Chondrocyte (in vitro differentiated cells): ENCODE results near the gene LRP1-AS. TPM values are rescaled to one million over a fixed set of nuclear protein-coding genes. Genes with fewer than 3 reads are reported as not detected.

ENCODE experiments used
- DNase-seq: peaks from one replicate; pipeline ENCODE4 v3.0.0; 2021; ENCODE audit warnings: mixed read lengths, low spot score
- H3K27ac Mint-ChIP-seq: one replicate; pipeline ENCODE4 v1.8.0; 2021; ENCODE audit warnings: mild to moderate bottlenecking, moderate library complexity, mixed read lengths; ENCODE audit not compliant: unreplicated experiment
- H3K27me3 Mint-ChIP-seq: 2 replicates; pipeline ENCODE4 v1.8.0; 2021; ENCODE audit warnings: low read depth, mixed read lengths
- H3K36me3 Mint-ChIP-seq: 2 replicates; pipeline ENCODE4 v1.8.0; 2021; ENCODE audit warnings: low read depth, mixed read lengths
- H3K4me1 Mint-ChIP-seq: 2 replicates; pipeline ENCODE4 v1.8.0; 2021; ENCODE audit warnings: low read depth, mild to moderate bottlenecking, mixed read lengths
- H3K4me3 Mint-ChIP-seq: one replicate; pipeline ENCODE4 v1.8.0; 2021; ENCODE audit warnings: mild to moderate bottlenecking, moderate library complexity, mixed read lengths; ENCODE audit not compliant: unreplicated experiment
- H3K9me3 Mint-ChIP-seq: 2 replicates; pipeline ENCODE4 v1.8.0; 2021; ENCODE audit warnings: low read depth, mixed read lengths
- total RNA-seq: library from RNA; stranded (reverse); gene quantifications from 3 replicates; pipeline ENCODE4 v1.2.1, GENCODE V29; 2021
- TF ChIP-seq, protein P1 (sequence below): fragments of 200-600 bp; sonication (generic); IDR thresholded peaks from 2 replicates; pipeline ENCODE4 v1.5.0; 2021; ENCODE audit warnings: antibody characterized with exemption, mild to moderate bottlenecking, moderate library complexity

LRP1-AS gene
- total RNA-seq, 1 donor from 2014 or later: not detected

DNA sequence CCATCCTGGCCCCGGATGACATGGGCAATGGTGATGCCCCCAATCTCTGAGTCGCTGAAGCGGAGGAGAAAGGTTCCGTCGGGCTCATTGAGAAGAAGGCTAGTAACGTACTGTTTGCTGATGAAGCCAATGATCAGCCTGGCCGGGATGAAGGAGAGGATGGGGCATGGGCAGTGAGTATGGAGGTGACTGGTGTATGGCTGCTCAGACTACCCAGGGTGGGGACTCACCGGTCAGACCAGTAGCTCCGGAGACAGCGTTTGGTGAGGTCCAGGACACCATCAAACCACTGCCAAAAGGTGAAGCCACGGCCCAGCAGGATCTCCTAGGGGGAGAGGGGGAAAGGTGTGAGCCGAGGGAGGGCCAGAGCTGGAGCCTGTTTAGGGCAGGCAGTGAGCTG, 47.7 kb downstream of the LRP1-AS start:
- no peaks in the 10 kb centered on the region for H3K9me3 Mint-ChIP-seq
- peaks cover 14% of the 10 kb centered on the region for H3K36me3 Mint-ChIP-seq
- no peak overlapping the region for H3K27ac Mint-ChIP-seq
- no peak overlapping the region for H3K4me3 Mint-ChIP-seq
- TF ChIP-seq, protein P1, sequence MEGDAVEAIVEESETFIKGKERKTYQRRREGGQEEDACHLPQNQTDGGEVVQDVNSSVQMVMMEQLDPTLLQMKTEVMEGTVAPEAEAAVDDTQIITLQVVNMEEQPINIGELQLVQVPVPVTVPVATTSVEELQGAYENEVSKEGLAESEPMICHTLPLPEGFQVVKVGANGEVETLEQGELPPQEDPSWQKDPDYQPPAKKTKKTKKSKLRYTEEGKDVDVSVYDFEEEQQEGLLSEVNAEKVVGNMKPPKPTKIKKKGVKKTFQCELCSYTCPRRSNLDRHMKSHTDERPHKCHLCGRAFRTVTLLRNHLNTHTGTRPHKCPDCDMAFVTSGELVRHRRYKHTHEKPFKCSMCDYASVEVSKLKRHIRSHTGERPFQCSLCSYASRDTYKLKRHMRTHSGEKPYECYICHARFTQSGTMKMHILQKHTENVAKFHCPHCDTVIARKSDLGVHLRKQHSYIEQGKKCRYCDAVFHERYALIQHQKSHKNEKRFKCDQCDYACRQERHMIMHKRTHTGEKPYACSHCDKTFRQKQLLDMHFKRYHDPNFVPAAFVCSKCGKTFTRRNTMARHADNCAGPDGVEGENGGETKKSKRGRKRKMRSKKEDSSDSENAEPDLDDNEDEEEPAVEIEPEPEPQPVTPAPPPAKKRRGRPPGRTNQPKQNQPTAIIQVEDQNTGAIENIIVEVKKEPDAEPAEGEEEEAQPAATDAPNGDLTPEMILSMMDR: no peak
- H3K27me3 Mint-ChIP-seq: no peaks in the 10 kb centered on the region
- no peak for DNase-seq
- H3K4me1 Mint-ChIP-seq: peaks cover 3% of the 10 kb centered on the region

DNA sequence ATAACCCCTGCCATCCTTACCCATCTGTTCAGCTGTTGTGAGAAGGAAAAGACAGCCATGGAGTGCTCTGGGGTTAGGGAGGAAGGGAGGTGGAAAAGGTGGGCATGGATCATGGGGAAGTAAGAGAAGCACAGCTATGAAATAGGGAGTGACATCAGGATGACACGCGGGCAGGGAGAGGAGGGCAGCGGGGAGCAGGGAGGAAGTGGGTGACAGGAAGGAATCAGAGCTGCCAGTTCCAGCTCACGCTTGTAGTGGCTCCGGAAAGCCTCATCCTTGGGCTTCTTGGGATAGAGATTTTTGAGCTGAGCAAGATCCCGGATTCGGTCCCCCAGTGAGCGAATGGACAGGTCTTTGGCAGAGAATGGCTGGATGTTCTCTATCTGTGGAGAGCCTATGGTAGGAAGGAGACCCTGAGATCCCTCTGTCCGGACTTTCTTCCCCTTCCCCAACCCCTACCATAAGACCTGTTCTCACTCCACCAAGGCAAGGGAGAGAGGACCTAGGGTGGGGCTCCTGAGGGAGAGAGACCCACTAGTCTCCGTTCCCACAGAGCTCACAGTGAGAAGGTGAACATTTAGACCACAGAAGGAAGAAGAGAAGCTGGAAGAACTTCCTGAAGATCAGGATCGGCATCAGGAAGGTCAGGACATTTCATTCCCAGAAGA, 48.2 kb downstream of the LRP1-AS start:
- Mint-ChIP-seq H3K36me3 (peaks cover 9% of the 10 kb centered on the region), H3K9me3 (no peaks in the 10 kb centered on the region), H3K27ac (no peak overlapping the region), H3K4me3 (no peak overlapping the region), H3K27me3 (no peaks in the 10 kb centered on the region), H3K4me1 (peaks cover 9% of the 10 kb centered on the region)
- no peak for DNase-seq
- TF ChIP-seq, protein P1: no peak

DNA sequence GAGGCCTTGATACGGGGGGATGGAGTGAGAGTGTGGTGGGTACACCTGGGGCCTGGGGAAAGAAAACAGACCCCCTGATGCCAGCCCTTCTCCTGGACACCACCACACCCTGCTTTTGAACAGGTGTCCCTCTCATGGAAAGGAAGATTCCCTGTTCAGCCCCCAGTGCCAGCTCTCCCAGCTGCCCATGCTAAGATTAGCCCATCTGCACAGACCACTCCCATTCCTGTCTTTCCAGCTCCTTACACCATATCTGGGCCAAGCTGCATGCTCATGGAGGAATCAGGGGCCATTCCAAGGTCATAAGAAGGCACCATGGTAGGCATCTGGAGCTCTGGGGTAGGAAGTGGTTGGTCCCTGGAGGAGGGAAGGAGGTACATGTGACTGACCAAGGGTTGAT, 48.9 kb downstream of the LRP1-AS start:
- no peak overlapping the region for H3K27ac Mint-ChIP-seq
- TF ChIP-seq, protein P1: no peak
- H3K27me3 Mint-ChIP-seq: no peaks in the 10 kb centered on the region
- peaks cover 9% of the 10 kb centered on the region for H3K36me3 Mint-ChIP-seq
- no peak overlapping the region for H3K4me3 Mint-ChIP-seq
- peaks cover 15% of the 10 kb centered on the region for H3K4me1 Mint-ChIP-seq
- DNase-seq: no peak
- H3K9me3 Mint-ChIP-seq: no peaks in the 10 kb centered on the region

DNA sequence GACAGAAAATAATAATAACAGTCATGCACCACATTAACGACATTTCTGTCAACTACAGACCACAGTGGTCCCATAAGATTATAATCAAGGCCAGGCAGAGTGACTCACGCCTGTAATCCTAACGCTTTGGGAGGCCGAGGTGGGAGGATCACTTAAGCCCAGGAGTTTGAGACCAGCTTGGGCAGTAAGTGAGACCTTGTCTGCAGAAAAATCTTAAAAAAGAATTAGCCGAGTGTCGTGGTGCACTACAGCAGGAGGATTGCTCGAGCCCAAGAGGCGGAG, 49.9 kb downstream of the LRP1-AS start:
- peaks cover 25% of the 10 kb centered on the region for H3K4me1 Mint-ChIP-seq
- H3K36me3 Mint-ChIP-seq: peaks cover 14% of the 10 kb centered on the region
- no peaks in the 10 kb centered on the region for H3K9me3 Mint-ChIP-seq
- TF ChIP-seq, protein P1: no peak
- no peak overlapping the region for H3K27ac Mint-ChIP-seq
- H3K4me3 Mint-ChIP-seq: no peak overlapping the region
- no peak for DNase-seq
- no peaks in the 10 kb centered on the region for H3K27me3 Mint-ChIP-seq

DNA sequence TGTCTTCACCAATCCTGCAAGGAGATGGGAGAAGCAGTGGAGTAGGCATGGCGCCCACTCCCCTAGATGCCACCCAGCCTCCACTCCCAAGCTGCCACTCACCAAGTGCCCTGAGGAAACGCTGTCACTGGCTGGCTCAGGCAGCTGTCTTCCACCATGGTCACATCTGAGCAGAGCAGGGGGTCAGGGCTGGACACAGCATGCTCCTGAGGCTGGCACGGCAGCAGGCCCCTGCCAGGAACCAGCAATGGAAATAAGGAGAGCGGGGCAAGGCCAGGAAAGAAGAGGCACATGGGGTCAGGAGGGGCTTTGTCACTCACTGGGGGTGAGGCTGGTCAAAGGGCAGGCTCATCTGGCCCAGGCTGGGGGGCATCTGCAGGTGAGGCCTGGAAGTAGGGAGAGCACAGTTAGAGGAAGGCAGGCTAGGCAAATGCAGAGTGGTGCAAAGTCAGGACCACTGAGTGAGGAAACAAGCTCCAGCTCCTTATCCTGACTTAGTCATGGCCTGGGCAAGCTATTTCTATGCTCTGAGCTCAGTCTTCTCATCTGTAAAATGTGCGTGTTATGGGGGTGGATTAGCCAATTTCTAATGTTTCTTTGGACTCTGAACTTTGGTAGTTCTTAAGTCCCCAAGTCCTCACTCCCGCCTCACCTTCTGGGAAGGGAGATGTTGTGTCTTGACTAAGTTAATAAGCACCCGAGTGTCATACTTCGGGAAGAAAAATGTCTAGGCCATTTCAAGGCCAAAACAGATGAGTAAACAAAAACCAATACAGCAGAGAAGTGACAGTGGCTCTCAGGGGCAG, 50.5 kb downstream of the LRP1-AS start:
- Mint-ChIP-seq H3K27me3 (no peaks in the 10 kb centered on the region), H3K4me1 (peaks cover 31% of the 10 kb centered on the region), H3K27ac (peak overlapping the region; percentile 53), H3K4me3 (no peak overlapping the region), H3K9me3 (no peaks in the 10 kb centered on the region), H3K36me3 (peaks cover 14% of the 10 kb centered on the region)
- no peak for DNase-seq
- TF ChIP-seq, protein P1: no peak
